GM23338 (cell line): ENCODE results near the gene TRPM3.

ENCODE experiments used
- EZH2 ChIP-seq: fragments of 200-600 bp; sonication (generic); IDR thresholded peaks from one replicate; pipeline ENCODE4 v1.8.0; 2017; ENCODE audit warnings: antibody characterized with exemption, mild to moderate bottlenecking, low read depth; ENCODE audit not compliant: unreplicated experiment
- EZH2phosphoT487 ChIP-seq: fragments of 200-600 bp; sonication (generic); IDR thresholded peaks from one replicate; pipeline ENCODE4 v1.8.1; 2018; ENCODE audit warnings: antibody characterized with exemption; ENCODE audit not compliant: unreplicated experiment
- JUNB ChIP-seq: IDR thresholded peaks from one replicate; pipeline ENCODE4 v1.6.1; 2016; ENCODE audit warnings: antibody characterized with exemption; ENCODE audit not compliant: unreplicated experiment
- TF ChIP-seq, protein P1 (sequence below), 2 experiments: fragments of 200-600 bp in 1 of 2; sonication (generic) in 1 of 2; conservative IDR thresholded peaks; 2 replicates each; pipeline versions ENCODE4 v1.5.1 to v1.6.1; 2016 to 2017; ENCODE audit warnings: antibody characterized with exemption in 2 of 2, low read depth in 2 of 2, mild to moderate bottlenecking in 2 of 2, moderate library complexity in 1 of 2

DNA sequence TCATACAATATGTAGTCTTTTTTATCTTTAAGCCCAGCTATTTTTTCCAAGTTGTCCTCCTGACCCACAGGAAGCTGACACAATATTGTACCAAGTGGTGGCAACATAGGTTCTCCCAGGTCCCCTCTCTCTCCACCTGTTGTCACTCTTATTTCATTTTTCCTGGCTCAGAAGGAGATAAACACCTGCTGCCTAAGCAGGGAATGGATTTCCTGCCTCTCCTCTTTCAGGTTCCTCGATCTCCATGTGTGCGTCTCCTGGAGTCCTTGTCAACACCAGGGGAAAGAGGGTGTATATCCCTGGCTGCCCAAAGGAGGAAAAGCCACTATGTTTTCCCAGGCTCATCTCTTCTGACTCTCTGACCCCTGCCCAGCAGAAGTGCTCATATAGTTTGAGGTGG, 625.2 kb downstream of the TRPM3 start:
- TF ChIP-seq EZH2 (no peak), EZH2phosphoT487 (no peak), JUNB (no peak)
- TF ChIP-seq, protein P1, sequence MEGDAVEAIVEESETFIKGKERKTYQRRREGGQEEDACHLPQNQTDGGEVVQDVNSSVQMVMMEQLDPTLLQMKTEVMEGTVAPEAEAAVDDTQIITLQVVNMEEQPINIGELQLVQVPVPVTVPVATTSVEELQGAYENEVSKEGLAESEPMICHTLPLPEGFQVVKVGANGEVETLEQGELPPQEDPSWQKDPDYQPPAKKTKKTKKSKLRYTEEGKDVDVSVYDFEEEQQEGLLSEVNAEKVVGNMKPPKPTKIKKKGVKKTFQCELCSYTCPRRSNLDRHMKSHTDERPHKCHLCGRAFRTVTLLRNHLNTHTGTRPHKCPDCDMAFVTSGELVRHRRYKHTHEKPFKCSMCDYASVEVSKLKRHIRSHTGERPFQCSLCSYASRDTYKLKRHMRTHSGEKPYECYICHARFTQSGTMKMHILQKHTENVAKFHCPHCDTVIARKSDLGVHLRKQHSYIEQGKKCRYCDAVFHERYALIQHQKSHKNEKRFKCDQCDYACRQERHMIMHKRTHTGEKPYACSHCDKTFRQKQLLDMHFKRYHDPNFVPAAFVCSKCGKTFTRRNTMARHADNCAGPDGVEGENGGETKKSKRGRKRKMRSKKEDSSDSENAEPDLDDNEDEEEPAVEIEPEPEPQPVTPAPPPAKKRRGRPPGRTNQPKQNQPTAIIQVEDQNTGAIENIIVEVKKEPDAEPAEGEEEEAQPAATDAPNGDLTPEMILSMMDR (conservative IDR thresholded peaks at IDR 0.05; ENCODE audit: low read depth in 2 of 2) = no peak
